A673 (cell line): Measurements from ENCODE around the gene LIN9.

Source experiments
- EZH2 ChIP-seq: fragments of 200-600 bp; sonication (generic); IDR thresholded peaks from 2 replicates; pipeline ENCODE4 v1.6.1; 2017; ENCODE audit warnings: borderline replicate concordance, low read depth, mild to moderate bottlenecking, mixed read lengths, antibody characterized with exemption, low read length; ENCODE audit not compliant: poor library complexity, severe bottlenecking
- TF ChIP-seq, protein P1 (sequence below): fragments of 300-800, 200-600 bp; sonication (generic); conservative IDR thresholded peaks from 2 replicates; pipeline ENCODE4 v1.5.1; 2017; ENCODE audit warnings: low read depth, mild to moderate bottlenecking, antibody characterized with exemption, low read length, moderate library complexity, mixed read lengths

- TF ChIP-seq EZH2 = no peak
- TF ChIP-seq, protein P1, sequence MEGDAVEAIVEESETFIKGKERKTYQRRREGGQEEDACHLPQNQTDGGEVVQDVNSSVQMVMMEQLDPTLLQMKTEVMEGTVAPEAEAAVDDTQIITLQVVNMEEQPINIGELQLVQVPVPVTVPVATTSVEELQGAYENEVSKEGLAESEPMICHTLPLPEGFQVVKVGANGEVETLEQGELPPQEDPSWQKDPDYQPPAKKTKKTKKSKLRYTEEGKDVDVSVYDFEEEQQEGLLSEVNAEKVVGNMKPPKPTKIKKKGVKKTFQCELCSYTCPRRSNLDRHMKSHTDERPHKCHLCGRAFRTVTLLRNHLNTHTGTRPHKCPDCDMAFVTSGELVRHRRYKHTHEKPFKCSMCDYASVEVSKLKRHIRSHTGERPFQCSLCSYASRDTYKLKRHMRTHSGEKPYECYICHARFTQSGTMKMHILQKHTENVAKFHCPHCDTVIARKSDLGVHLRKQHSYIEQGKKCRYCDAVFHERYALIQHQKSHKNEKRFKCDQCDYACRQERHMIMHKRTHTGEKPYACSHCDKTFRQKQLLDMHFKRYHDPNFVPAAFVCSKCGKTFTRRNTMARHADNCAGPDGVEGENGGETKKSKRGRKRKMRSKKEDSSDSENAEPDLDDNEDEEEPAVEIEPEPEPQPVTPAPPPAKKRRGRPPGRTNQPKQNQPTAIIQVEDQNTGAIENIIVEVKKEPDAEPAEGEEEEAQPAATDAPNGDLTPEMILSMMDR = no peak
Observed at GRCh38 chr1:226318471-226318870, 9.5 kb upstream of the LIN9 start.
